ENCODE results near the gene TSHZ2.
"Not testable (repeated sequence)": the region's sequence is repeated elsewhere in the genome, so short reads cannot be mapped to it uniquely, and the experiment has no call there.

The TSHZ2 gene

GRCh38 chr20:52959125-52959524 is 13.0 kb upstream of the TSHZ2 start:
- no peak for TF ChIP-seq CTCF (IDR thresholded peaks at IDR 0.05; ENCODE audit: control extremely low read depth, extremely low read depth, low read depth, missing control alignments)
- POLR2A ChIA-PET = no interaction called here
- CTCF ChIA-PET = no interaction called here
- DNase-seq (ENCODE audit: extremely low spot score) = no peak

- POLR2A ChIA-PET = no interaction called here
- TF ChIP-seq CTCF (IDR thresholded peaks at IDR 0.05; ENCODE audit: control extremely low read depth, extremely low read depth, low read depth, missing control alignments) = no peak
- no peak for DNase-seq (ENCODE audit: extremely low spot score)
- CTCF ChIA-PET = interaction anchor here (0.7 kb wide), 1 partner anchor 8 kb away, joined by 3 read pairs; no protein-coding TSS in a partner anchor
These were observed 10.0 kb upstream of the TSHZ2 start for GRCh38 chr20:52962183-52962582.

- POLR2A ChIA-PET = no interaction called here
- CTCF ChIA-PET = interaction anchor here (0.8 kb wide), 1 partner anchor 10 kb away, joined by 3 read pairs; no protein-coding TSS in a partner anchor
- DNase-seq (ENCODE audit: extremely low spot score) = no peak
- TF ChIP-seq CTCF (IDR thresholded peaks at IDR 0.05; ENCODE audit: control extremely low read depth, extremely low read depth, low read depth, missing control alignments) = no peak
These were observed 9.0 kb upstream of the TSHZ2 start for GRCh38 chr20:52963131-52963530.

- ChIA-PET CTCF (no interaction called here), POLR2A (no interaction called here)
- DNase-seq (ENCODE audit: extremely low spot score) = no peak
- TF ChIP-seq CTCF (IDR thresholded peaks at IDR 0.05; ENCODE audit: control extremely low read depth, extremely low read depth, low read depth, missing control alignments) = no peak
These were observed 8.0 kb upstream of the TSHZ2 start for GRCh38 chr20:52964131-52964530.

- ChIA-PET POLR2A (no interaction called here), CTCF (no interaction called here)
- no peak for TF ChIP-seq CTCF (IDR thresholded peaks at IDR 0.05; ENCODE audit: control extremely low read depth, extremely low read depth, low read depth, missing control alignments)
- no peak for DNase-seq (ENCODE audit: extremely low spot score)
These were observed 6.8 kb upstream of the TSHZ2 start for GRCh38 chr20:52965380-52965779.

- DNase-seq (ENCODE audit: extremely low spot score) = no peak
- no peak for TF ChIP-seq CTCF (IDR thresholded peaks at IDR 0.05; ENCODE audit: control extremely low read depth, extremely low read depth, low read depth, missing control alignments)
- ChIA-PET POLR2A (no interaction called here), CTCF (no interaction called here)
These were observed 6.3 kb upstream of the TSHZ2 start for GRCh38 chr20:52965819-52966218.

GRCh38 chr20:52966543-52966942 is 5.6 kb upstream of the TSHZ2 start:
- DNase-seq (ENCODE audit: extremely low spot score); POLR2A ChIA-PET; CTCF ChIA-PET: not testable (repeated sequence)
